Suprapubic skin (tissue), 3 donors: ENCODE results near the gene NGF.

Source experiments
- CTCF ChIP-seq, 2 donors: fragments of 200-600 bp in 1 of 2; fragments of 450-650 bp in 1 of 2; sonication (generic) in 1 of 2; IDR thresholded peaks; one replicate each; pipeline ENCODE4 v1.5.1; 2016 to 2019; ENCODE audit warnings: antibody characterized with exemption in 2 of 2, mild to moderate bottlenecking in 1 of 2, moderate library complexity in 1 of 2
- POLR2A ChIP-seq, 2 donors: fragments of 450-650 bp; IDR thresholded peaks; one replicate each; pipeline ENCODE4 v1.6.1; 2017; ENCODE audit warnings: antibody characterized with exemption in 2 of 2, mild to moderate bottlenecking in 2 of 2, moderate library complexity in 2 of 2

- TF ChIP-seq POLR2A (IDR thresholded peaks at IDR 0.05) = no peak
- TF ChIP-seq CTCF (IDR thresholded peaks at IDR 0.05) = no peak
Observed at GRCh38 chr1:115239426-115239825, 98.6 kb downstream of the NGF start.
